ENCODE data around the gene SLC29A3.

DNA sequence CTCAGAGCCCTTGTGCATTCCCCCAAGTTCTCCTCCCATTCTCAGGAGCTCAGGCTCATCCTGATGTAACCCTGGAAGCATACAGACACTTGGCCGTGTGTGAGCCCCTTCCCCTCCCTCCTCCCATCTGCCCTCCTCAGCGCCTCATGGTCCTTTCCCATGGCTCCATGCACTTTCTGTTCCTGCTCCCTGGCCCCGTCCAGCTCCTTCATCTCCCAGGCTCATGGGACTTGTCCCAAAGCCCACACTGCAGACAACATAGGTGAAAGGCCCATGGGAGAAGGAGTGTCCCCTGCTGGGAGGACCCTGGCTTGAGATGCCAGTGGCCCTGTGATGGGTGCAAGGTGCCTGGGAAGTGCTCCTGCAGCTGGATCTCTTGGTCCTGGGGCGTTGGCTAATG, 24.2 kb upstream of the SLC29A3 start:
- TF ChIP-seq, protein P1, sequence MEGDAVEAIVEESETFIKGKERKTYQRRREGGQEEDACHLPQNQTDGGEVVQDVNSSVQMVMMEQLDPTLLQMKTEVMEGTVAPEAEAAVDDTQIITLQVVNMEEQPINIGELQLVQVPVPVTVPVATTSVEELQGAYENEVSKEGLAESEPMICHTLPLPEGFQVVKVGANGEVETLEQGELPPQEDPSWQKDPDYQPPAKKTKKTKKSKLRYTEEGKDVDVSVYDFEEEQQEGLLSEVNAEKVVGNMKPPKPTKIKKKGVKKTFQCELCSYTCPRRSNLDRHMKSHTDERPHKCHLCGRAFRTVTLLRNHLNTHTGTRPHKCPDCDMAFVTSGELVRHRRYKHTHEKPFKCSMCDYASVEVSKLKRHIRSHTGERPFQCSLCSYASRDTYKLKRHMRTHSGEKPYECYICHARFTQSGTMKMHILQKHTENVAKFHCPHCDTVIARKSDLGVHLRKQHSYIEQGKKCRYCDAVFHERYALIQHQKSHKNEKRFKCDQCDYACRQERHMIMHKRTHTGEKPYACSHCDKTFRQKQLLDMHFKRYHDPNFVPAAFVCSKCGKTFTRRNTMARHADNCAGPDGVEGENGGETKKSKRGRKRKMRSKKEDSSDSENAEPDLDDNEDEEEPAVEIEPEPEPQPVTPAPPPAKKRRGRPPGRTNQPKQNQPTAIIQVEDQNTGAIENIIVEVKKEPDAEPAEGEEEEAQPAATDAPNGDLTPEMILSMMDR (IDR thresholded peaks at IDR 0.05): no peak
- TF ChIP-seq POLR2A (IDR thresholded peaks at IDR 0.05): no peak
